SH-SY5Y (cell line): ENCODE results near the gene PPP3CA.

Source experiments
- GATA2 ChIP-seq: IDR thresholded peaks from 2 replicates; pipeline ENCODE4 v1.6.1; 2011; ENCODE audit warnings: mild to moderate bottlenecking, low read depth, low read length
- GATA3 ChIP-seq: IDR thresholded peaks from 2 replicates; pipeline ENCODE4 v1.6.1; 2011; ENCODE audit warnings: low read depth, mild to moderate bottlenecking, low read length, moderate library complexity

- TF ChIP-seq GATA2 (no peak), GATA3 (no peak)
These were observed 242.8 kb downstream of the PPP3CA start for GRCh38 chr4:101104312-101105052.
